ENCODE measurements around the gene TOR3A. TPM values are rescaled to one million over a fixed set of nuclear protein-coding genes. Genes with fewer than 3 reads are reported as not detected.

TOR3A gene
- total and polyA plus RNA-seq, 2 of the 8 experiments (the other 6 are each of a cell fraction or from before 2014, with no cell fraction given) = 15.3 to 21.4 TPM

GRCh38 chr1:179058487-179059483 lies 23.1 kb upstream of the TOR3A start (continued):
- TF ChIP-seq EP300 (IDR thresholded peaks at IDR 0.05; ENCODE audit: borderline replicate concordance in 1 of 2, low read depth in 2 of 2, low read length in 2 of 2) (no peak), CREB1 (IDR thresholded peaks at IDR 0.05) (no peak), RBBP5 (IDR thresholded peaks at IDR 0.05; ENCODE audit: borderline replicate concordance, low read depth, low read length) (no peak), CTCF (IDR thresholded peaks at IDR 0.05; ENCODE audit: control extremely low read depth in 1 of 3, insufficient read depth in 1 of 3, low read depth in 1 of 3, low read length in 3 of 3) (no peak), NRF1 (IDR thresholded peaks at IDR 0.05; ENCODE audit: low read depth, low read length) (no peak)

Measured in H1 (cell line).